Ishikawa (cell line): Measurements from ENCODE around the gene FUT1.

ENCODE experiments used
- CREB1 ChIP-seq: IDR thresholded peaks from 2 replicates; pipeline ENCODE4 v1.6.1; 2012; ENCODE audit warnings: low read depth
- EGR1 ChIP-seq: IDR thresholded peaks from 2 replicates; pipeline ENCODE4 v1.6.1; 2012
- EP300 ChIP-seq: IDR thresholded peaks from 2 replicates; pipeline ENCODE4 v1.6.1; 2012; ENCODE audit warnings: borderline replicate concordance
- FOXM1 ChIP-seq: IDR thresholded peaks from 2 replicates; pipeline ENCODE4 v1.6.1; 2012; ENCODE audit warnings: low read depth, borderline replicate concordance
- MAX ChIP-seq: IDR thresholded peaks from 2 replicates; pipeline ENCODE4 v1.6.1; 2012
- RAD21 ChIP-seq: IDR thresholded peaks from 2 replicates; pipeline ENCODE4 v1.6.1; 2012; ENCODE audit warnings: low read depth
- REST ChIP-seq: IDR thresholded peaks from 2 replicates; pipeline ENCODE4 v1.6.1; 2012; ENCODE audit warnings: low read depth, mild to moderate bottlenecking
- TAF1 ChIP-seq: IDR thresholded peaks from 2 replicates; pipeline ENCODE4 v1.6.1; 2012; ENCODE audit warnings: low read depth, mild to moderate bottlenecking
- TCF12 ChIP-seq: IDR thresholded peaks from 2 replicates; pipeline ENCODE4 v1.6.1; 2012; ENCODE audit warnings: low read depth
- USF1 ChIP-seq: IDR thresholded peaks from 2 replicates; pipeline ENCODE4 v1.6.1; 2012
- YY1 ChIP-seq: IDR thresholded peaks from 2 replicates; pipeline ENCODE4 v1.6.1; 2012; ENCODE audit warnings: low read depth

- TF ChIP-seq RAD21 (no peak), TAF1 (no peak), CREB1 (no peak), TCF12 (no peak), REST (no peak), EP300 (no peak), MAX (no peak), EGR1 (no peak), YY1 (no peak), FOXM1 (no peak), USF1 (no peak)
Measured at GRCh38 chr19:48777139-48777538, 24.7 kb upstream of the FUT1 start.
